HL-60/S4 treated with phorbol 12-myristate 13-acetate at 8.2 ng/mL for 4 days and 3 days (cell line): ENCODE results near the gene FAM3D.
"Not testable (repeated sequence)": the region's sequence is repeated elsewhere in the genome, so short reads cannot be mapped to it uniquely, and the experiment has no call there.

Experiments used
- in situ Hi-C: fragments of 300-500 bp; cut with MboI; formaldehyde crosslinking; loops from 2 replicates; pipeline ENCODE4 v1.15.0; 2022; ENCODE audit warnings: low sequenced_read_pairs

Gene FAM3D

DNA sequence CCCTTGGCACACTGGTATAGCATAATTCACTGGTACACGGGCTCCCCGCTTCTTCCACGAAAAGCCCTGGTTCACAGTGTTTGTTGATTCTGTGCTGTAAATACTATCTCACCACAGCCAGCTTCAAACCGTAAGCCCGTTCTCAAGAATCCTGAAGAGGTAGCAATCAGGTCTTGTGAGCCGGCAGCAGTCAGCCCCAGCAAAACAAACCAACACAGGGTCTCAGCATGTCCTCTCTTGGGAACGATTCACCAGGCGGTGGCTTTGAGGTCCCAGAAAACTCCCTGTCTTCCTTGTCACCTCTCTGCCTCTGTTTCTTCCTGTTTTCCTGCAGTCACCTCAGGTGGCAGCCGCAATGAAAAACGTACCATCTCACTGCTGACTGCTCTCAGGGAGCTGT lies 19.1 kb upstream of the FAM3D start:
- in situ Hi-C loops, result no loop called here

- in situ Hi-C loops, result no loop called here
Observed at GRCh38 chr3:58683466-58683865, 16.9 kb upstream of the FAM3D start.

DNA sequence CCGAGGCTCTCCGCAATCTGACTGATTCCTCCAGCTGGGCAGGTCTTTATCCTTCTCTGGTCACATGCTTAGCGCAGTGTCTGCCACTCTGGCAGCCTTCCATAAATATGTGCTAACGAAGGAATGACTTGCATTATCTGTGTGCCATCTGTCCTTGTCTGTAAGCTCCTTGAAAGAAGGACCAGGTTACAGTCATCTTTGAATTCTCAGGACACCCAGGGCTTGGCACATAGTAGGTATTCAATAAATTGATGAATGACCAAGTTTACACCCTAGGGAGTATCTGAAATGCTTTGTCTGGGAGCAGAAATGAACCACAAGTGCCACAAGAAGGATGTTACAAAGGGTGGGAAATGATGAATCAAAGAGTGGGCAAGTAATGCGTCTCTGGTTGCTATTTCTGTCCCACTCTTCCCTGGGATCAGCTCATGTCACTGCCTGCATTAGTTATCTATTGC lies 16.5 kb upstream of the FAM3D start:
- in situ Hi-C loops, result no loop called here

GRCh38 chr3:58681863-58682262 lies 15.3 kb upstream of the FAM3D start:
- in situ Hi-C loops, result no loop called here

- in situ Hi-C loops, result no loop called here
Observed at GRCh38 chr3:58680879-58681525, 14.4 kb upstream of the FAM3D start.

- in situ Hi-C loops, result no loop called here
Observed at GRCh38 chr3:58679974-58680666, 13.5 kb upstream of the FAM3D start.

DNA sequence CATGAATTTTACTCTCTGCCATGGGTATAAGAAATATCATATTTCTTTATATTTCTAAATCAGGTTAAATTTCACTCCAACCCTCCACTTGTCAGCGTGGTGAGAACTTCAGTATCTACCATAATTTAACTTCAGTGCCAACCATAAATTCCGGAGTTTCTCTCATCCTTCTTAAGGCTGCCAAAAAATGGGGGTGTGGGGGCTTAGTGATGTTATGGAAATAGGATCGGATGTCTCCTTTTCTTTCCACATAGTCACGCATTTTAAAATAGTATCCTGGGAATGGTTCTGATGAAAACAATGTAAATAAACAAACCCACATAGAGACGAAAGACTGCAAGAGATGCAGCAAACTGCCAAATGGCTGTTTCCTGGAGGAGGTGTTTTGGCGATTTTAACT lies 12.9 kb upstream of the FAM3D start:
- in situ Hi-C loops, result no loop called here

GRCh38 chr3:58678177-58678970 lies 11.8 kb upstream of the FAM3D start:
- in situ Hi-C loops, result not testable (repeated sequence)

GRCh38 chr3:58672880-58673279 lies 6.3 kb upstream of the FAM3D start:
- in situ Hi-C loops, result no loop called here

DNA sequence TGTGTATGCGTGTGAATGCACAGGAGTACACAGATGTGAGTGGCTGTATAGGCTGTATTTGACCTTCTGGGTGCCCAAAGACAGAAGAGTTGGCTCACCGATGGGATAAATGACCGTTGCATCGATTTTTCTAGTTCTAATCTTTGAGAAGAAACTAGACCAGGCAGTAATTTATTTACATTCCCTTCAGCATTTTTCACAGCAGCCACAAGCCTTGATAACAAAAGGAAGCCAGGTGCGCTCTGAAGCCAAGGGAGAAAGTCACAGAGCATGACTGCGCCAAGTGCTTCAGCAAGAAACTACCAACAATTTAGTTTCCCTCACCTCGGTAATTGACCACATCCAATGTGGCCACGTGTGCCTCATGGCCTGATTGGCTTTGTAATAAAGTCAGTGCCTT lies 5.9 kb upstream of the FAM3D start:
- in situ Hi-C loops, result no loop called here

DNA sequence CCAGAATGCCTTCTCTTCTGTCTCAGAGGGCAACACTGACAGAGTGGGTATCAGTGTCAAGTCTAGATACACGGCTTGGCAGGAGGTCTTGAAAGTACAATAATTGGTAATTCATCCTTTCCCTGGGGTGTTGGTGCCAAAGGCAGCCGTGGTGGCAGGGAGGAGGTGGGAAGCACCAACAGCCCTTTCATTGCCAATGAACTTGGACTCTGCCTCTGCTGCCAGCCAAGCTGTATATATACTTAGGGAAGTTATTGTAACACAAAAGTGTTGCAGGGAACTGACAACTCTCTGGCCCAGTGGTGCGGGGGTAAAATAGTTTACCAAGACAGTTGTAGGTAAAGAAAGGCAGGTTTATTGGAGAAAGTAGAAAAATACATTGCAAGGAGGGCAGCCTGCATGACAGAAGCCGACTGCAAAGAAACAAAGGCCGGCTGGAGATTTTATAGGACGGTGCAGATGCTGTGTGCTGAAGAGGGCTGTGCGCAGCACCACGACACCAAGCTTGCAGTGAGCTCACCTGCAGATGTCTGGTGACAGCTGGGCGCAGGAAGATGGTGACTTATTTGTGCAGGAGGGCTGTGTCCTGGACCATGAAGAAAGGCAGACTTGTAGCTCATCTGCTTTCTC lies 4.0 kb upstream of the FAM3D start:
- in situ Hi-C loops, result no loop called here

- in situ Hi-C loops, result no loop called here
Observed at GRCh38 chr3:58668247-58668646, 1.7 kb upstream of the FAM3D start.

- in situ Hi-C loops, result no loop called here
Observed at GRCh38 chr3:58667704-58668103, 1.1 kb upstream of the FAM3D start.

DNA sequence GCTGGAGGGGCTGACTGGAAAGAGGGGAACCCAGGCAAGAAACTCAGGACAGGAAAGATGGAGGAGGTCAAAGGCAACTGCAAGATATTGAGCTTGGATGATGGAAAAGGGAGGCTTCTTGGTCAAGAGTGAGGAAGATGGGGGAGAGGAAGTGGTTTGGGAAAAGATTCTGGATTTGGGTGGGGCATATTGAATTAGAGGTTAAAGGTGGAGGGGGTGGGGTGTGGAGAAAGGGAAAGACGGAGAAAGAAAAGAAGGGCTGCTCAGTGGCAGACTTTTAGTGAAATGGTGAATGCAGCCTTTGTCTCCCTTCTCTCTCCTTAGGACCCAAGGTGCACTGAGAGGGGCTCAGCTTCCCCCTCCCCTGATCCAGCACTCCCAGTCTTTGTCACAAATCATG lies 655 bp upstream of the FAM3D start:
- in situ Hi-C loops, result no loop called here

GRCh38 chr3:58665405-58665804 lies 1.2 kb downstream of the FAM3D start:
- in situ Hi-C loops, result no loop called here

GRCh38 chr3:58664611-58665010 lies 2.0 kb downstream of the FAM3D start:
- in situ Hi-C loops, result no loop called here

DNA sequence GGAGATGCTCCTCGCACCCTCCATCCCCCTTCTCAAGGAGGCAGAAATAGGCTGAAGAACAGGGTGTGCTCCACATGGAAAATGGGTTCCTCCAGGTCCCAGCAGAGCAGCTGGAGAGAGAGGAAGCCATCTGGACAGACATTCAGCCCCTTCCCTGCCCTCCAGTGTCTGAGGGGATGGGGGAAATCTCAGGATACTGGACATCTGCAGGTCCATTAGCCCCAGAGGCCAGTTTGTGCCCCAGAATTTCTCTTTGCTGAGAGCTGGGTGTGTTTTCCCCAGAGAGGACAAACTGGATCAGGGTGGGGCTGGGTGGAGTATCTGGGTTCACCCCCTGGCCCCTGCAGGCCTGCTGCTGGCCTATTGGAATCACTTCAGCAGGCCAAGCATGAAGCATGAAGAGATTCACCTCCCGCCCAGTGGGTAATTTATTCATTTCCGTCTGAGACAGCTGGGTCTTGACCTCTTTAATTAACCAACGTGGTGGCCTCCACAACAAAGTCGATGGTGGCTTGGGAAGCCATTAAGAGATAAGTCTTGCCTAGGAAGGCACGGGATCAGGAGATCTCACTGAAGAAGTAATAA lies 4.6 kb downstream of the FAM3D start:
- in situ Hi-C loops, result no loop called here

GRCh38 chr3:58660998-58661397 lies 5.6 kb downstream of the FAM3D start:
- in situ Hi-C loops, result no loop called here

- in situ Hi-C loops, result no loop called here
Observed at GRCh38 chr3:58659051-58659675, 7.4 kb downstream of the FAM3D start.

GRCh38 chr3:58658508-58658907 lies 8.1 kb downstream of the FAM3D start:
- in situ Hi-C loops, result no loop called here
